GM21619 (cell line): ENCODE data around the gene ACSL6.
A peak's percentile ranks its signal among the peaks of the same experiment; 100 is the strongest.

Experiments
- ATAC-seq: cut with Tn5 transposase; IDR thresholded peaks from one replicate; pipeline ENCODE4 v1.9.1; 2021; ENCODE audit not compliant: unreplicated experiment

The ACSL6 gene

GRCh38 chr5:132049559-132049958, 38.1 kb upstream of the ACSL6 start:
- no peak for ATAC-seq

DNA sequence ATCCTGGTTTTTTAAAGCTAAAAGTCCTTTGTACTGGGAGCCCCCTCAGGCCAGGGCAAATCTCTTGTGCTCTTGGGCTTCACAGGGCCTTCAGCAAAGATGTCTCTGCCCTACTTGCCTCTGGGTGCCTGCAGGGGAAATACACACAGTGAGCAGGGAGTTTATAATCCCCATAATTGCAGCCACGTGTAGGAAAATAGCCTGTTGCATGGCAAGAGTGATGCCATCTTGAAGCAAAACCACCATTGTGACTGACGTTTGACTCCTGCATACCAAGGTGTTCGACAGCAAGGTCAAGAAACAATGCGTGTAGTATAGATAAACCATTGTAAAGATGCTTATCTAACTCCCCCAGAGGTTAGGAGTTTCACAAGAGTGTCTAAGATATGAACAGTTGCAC, 37.6 kb upstream of the ACSL6 start:
- ATAC-seq: no peak

GRCh38 chr5:132046880-132047299, 35.4 kb upstream of the ACSL6 start:
- ATAC-seq: no peak

- ATAC-seq: no peak
Observed at GRCh38 chr5:132044207-132044606, 32.7 kb upstream of the ACSL6 start.

DNA sequence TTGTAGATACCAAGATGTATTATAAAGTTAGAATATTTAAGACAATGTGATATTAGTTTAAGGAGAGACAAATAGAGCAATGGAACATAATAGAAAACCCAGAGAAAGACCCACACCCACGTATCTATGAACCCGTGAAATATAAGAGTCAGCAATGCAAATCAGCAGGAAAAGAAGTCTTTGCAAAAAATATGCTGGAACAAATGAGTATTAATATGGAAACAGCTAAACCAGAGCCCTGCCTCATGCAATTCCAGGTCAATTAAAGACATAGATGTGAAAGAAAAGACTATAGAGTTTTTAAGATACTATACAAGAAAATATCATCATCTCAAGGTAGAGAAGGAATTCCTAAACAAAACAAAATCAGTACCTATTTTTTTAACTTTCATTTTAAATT, 25.9 kb upstream of the ACSL6 start:
- no peak for ATAC-seq

DNA sequence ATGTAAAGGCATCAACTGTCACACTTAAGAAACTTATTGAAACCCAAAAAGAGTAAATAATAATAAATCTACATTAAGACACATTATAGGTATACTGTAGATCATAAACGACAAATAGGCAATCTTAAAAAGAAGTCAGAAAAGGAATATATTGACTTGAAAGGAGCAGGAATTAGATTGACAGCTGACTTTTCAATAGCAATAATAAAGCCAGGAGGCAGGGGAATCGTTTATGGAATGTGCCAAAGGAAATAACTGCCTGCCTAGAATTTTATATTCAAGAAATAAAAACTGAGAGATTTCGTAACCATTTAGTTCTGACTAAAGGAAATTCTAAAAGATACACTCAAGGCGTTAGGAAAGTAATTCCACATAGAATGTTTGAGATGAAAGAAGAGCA, 21.7 kb upstream of the ACSL6 start:
- ATAC-seq: no peak

DNA sequence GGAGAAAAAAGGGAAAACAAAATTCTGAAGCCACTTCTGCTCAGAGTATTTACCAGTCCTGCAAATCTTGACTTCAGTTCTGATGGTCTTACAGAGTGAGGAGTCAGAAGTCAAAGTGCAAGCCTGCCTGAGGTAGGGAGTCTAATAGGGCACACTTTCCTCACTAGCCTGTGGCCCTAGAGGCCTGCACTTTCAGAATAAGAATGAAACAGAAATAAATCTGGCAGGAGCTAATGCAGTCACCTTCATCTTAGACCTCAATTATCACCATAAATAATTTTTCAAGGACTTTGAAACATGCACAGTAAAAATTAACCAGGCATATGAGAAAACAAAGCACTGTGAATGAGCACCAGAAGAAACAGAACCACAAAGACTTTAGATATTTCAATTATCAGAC, 20.7 kb upstream of the ACSL6 start:
- no peak for ATAC-seq

DNA sequence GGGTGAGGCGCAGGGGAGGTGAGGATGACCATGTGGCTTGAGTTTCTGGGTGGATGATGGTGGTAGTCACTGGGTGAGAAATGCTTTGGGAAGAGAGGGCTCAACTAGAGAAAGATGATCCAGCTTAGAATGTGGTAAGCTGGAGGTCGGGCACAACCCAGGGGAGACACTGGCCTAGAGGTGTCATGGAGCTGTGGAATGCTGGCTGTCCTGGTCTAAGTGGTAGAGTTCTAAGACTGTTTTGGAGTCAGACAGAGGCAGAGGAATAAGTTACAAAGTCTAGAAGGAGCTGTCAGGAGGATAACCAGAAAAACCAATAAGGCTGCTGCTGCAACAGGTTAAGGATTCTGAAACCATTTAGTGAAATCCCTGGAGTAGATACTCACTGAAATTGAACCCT, 19.2 kb upstream of the ACSL6 start:
- ATAC-seq: no peak

DNA sequence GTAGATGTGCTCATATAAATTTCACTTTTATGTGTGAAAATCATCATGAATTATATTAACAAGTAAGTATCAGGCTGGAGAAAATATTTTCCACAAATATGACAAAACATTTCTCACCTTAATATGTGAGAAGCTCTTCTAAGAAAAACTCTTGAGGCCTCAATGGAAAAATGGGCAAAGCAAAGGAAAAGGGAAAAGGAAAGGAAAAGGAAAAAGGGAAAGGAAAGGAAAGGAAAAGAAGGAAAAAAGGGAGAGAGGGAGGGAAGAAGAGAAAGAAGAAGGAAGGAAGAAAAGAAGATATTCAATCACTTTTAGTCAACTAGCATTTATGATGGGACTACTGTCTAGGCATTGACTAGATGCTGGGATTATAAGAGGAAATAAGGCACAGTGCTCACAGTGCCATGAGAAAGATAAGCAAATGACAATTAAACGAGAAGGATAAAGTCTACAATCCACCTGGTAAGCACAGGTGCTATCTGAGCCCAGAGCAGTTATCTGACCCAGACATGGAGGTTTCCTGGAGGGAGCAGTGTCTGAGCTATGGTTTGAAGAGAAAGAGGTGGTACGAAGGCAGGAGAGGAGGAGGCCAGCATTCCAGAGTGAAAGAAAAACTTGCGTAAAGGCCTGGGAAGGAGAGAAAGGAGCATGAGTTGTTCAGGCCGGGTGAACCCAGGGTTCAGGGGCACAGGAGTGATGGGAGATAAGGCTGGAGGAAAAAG, 18.3 kb upstream of the ACSL6 start:
- no peak for ATAC-seq

DNA sequence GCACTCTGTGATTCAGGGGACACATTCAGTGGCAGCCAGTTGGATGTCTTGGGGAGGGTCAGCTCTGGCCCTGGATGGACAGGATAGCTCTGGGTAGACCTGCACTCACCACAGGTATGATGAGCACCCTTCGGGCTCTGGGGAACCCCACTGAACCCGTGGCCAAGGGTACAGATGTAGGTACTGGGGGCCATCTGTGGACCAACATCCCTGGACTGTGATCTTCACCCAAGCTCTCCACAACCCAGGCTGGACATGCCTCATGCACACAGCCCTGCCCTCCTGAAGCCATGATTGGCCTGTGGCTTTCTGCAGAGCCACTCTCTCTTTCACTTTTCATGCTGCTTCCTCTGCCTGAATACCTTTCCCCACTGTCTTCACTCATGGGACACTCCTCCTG, 15.6 kb upstream of the ACSL6 start:
- no peak for ATAC-seq

GRCh38 chr5:132026516-132027008, 15.1 kb upstream of the ACSL6 start:
- no peak for ATAC-seq

GRCh38 chr5:132025403-132025971, 14.0 kb upstream of the ACSL6 start:
- ATAC-seq: no peak

DNA sequence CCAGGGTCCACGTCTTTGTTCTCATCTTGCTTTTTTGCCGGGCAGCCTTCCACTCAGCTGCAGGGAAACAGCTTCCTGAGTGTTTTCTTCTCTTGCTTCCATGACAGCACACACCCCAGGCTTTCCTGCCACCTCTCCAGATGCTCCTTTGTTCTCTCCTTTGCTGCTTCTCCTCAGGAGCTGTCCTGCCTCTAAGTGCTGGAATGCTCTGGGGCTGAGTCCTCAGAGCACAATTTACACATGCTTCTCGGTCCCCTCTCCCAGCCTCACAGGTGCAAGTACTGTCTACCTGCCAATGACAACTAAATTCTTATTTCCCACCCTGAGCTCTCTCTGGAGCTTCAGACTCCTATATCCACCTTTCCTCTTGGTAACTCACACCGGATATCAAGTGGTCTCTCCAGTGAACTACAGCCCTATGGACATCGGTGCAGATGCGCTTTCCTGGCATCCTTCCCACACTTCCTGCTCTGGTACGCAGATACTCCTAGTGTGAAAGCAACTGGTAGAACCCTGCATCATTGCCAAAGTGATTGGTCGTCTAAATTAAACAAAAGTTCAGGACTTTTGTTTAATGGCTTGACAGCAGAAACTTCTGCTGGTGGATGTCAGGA, 13.4 kb upstream of the ACSL6 start:
- no peak for ATAC-seq

DNA sequence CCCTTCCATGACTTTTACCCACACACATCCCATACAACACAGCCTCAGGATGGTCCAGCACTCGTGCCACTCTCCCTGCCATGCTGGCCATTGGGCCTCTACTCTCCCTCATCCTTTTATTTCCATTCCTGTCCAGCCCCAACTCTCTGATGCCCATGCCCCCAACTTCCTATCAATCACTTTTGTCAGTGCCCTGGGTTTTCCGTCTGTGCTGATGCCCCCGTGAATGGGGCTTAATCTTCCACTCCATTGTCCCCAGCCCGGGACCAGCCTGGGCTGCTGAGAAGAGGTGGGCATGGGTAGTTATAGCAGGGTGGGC, 12.6 kb upstream of the ACSL6 start:
- ATAC-seq: no peak

DNA sequence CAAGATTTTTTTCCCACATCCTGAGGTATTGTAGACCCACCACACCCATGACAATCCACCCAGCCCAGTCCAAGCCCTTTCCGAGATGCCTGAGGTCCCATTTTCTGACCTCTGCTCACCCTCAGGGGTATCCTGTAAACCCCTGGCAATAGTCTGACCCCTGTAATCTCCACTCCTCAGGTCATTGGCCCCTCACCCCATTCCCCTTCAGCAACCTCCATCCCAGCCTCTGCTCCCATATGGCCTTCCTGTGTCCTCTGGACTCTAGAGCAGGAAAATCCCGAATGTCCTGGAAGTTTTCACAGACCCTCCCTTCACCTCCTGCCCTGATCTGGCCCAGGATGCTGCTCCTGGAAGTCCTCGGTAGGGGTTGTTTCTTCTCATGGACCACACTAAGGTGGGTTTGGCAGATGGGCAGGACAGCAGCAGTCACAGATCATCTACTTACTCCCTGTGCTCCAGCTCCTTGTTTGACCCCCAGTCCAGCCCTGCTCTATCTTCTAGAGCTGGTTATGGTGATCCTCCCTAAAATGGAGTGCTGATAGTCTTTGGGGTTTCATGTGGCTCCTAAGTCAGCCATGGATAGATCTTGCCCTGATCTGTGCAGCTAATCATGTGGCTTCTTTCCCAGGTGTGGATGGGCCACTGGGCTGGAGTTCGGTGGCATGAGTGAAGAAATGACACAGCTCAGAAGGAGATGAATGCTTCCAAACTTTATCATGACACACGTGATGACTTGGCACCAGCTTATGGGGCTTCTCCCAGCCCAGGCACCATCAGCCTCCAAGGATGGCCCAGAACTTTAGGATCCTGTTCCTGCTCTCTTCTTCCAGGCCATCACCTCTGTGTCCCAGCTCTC, 12.0 kb upstream of the ACSL6 start:
- ATAC-seq: no peak

DNA sequence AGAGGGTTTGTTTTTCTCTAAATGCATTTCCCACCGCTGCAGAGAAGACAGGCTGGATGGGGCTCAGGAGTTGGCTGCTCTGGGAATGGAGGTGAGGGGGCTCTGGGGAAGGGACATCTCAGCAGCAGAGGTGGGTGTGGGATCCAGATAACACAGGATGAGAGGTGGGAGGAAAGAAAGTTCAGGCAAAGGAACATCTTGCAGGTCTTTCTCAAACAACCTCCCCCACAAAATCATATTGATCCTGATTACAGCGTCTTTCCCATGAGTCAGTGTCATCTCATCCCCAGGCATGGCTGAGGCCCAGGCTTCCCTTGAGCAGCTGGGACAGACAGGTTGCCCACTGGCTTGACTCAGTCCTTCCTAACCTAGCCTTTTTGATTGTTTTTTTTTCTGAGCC, 11.3 kb upstream of the ACSL6 start:
- no peak for ATAC-seq

- no peak for ATAC-seq
Observed at GRCh38 chr5:132021654-132022053, 10.2 kb upstream of the ACSL6 start.

DNA sequence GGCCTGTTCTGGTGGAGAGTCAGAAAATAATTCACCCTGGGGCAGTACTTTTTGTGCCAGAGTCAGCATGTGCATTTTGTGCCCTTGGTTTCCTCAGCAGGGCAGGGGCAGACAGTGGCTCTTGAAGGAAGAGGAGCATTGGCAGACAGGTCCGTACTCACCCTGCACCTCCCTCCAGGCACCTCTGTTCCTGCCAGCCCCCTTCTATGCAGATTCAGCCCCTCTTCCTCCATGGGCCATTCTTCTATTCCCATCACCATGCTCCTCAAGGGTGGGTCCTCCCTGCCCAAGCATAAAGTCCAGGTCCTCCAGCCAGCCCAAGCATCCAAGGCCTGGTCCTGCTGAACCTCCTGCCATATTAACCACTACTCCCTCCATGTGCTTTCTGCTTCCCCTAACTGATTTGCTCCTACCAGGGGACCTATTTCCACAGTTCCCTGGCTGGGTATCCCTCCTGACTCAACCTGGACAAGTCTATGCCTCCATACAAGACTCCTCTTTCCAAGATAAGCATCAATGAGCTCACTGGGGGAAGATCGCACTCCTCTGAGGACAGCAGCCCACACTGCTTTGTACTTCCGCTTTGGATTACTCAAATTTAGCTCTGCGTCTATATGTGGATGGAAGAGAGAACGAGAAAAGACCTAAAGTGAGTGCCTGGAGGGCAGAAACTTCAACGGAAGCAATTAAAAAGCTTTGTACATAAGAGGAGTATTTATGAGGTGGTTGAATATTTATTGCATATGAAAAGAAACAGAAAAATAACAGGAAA, 9.3 kb upstream of the ACSL6 start:
- peak; percentile 6 for ATAC-seq

- ATAC-seq: peak; percentile 99
Observed at GRCh38 chr5:132019857-132020555, 8.5 kb upstream of the ACSL6 start.

DNA sequence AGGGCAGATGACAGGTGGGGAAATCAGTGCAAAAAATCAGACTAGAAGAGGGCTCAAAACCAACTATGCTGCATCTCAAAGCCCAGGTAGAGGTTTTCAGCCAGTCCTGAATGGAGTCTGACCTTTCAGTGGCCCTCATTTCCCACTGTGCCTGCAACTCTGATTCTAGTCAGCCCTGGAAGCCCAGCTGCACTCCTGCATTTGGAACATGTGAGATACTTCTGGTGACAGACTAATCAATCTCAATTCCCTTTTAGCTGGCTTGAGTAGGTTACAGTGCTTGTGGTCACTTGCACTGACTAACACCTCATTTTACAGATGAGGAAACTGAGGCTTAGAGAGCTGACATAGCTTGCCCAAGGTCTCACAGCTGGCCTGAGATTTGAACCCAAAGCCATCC, 7.9 kb upstream of the ACSL6 start:
- no peak for ATAC-seq
